Astrocyte (in vitro differentiated cells and primary cell): ENCODE data around the gene MGST3.

Experiments
- CTCF ChIP-seq: IDR thresholded peaks from 2 replicates; pipeline ENCODE4 v1.5.1; 2011; ENCODE audit warnings: low read depth, mild to moderate bottlenecking, inconsistent platforms, low read length, moderate library complexity; ENCODE audit not compliant: insufficient read depth
- EZH2 ChIP-seq: IDR thresholded peaks from 2 replicates; pipeline ENCODE4 v1.6.1; 2012; ENCODE audit warnings: mild to moderate bottlenecking, low read length, inconsistent platforms; ENCODE audit not compliant: insufficient read depth

DNA sequence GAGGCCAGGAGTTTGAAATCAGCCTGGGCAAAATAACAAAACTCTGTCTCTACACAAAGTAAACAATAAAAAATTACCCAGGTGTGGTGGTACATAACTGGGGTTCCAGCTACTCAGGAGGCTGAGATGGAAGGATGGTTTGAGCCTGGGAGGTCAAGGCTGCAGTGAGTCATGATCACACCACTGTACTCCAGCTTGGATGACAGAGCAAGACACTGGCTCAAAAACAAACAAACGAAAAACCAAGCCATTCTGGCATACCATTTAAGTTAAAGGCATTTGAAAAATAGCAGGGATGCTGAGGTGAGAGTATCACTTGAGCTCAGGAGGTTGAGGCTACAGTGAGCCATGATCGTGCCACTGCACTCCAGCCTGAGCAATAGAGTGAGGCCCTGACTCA, 72.6 kb downstream of the MGST3 start:
- no peak for TF ChIP-seq CTCF
- TF ChIP-seq EZH2: no peak
